Measurements from ENCODE around the gene RBM4B.
"Not testable (repeated sequence)": the region's sequence is repeated elsewhere in the genome, so short reads cannot be mapped to it uniquely, and the experiment has no call there.

Gene RBM4B

GRCh38 chr11:66677599-66678375, at the start of gene RBM4B:
RBM4B (minus strand) TSS chr11:66677887; CDS start chr11:66677079, 808 bp downstream.
- DNase-seq, result peak; percentile 98

GRCh38 chr11:66725647-66726046, 48.0 kb upstream of the RBM4B start:
- DNase-seq, result no peak

GRCh38 chr11:66725114-66725513, 47.4 kb upstream of the RBM4B start:
- DNase-seq, result no peak

- not testable (repeated sequence) for DNase-seq
These were observed 46.5 kb upstream of the RBM4B start for GRCh38 chr11:66724167-66724566.

GRCh38 chr11:66723693-66724092, 46.0 kb upstream of the RBM4B start:
- DNase-seq, result no peak

- DNase-seq, result no peak
These were observed 45.3 kb upstream of the RBM4B start for GRCh38 chr11:66722745-66723651.

GRCh38 chr11:66721939-66722338, 44.3 kb upstream of the RBM4B start:
- no peak for DNase-seq

GRCh38 chr11:66720899-66721470, 43.3 kb upstream of the RBM4B start:
- DNase-seq, result no peak

- peak; percentile 94 for DNase-seq
These were observed 42.7 kb upstream of the RBM4B start for GRCh38 chr11:66720223-66720898.

GRCh38 chr11:66719111-66719872, 41.6 kb upstream of the RBM4B start:
- DNase-seq, result no peak

- DNase-seq, result no peak
These were observed 40.8 kb upstream of the RBM4B start for GRCh38 chr11:66718320-66718971.

GRCh38 chr11:66717925-66718319, 40.2 kb upstream of the RBM4B start:
- no peak for DNase-seq

- DNase-seq, result no peak
These were observed 39.3 kb upstream of the RBM4B start for GRCh38 chr11:66716996-66717395.

- no peak for DNase-seq
These were observed 37.8 kb upstream of the RBM4B start for GRCh38 chr11:66715346-66716085.

- DNase-seq, result no peak
These were observed 36.2 kb upstream of the RBM4B start for GRCh38 chr11:66713746-66714480.

- no peak for DNase-seq
These were observed 32.8 kb upstream of the RBM4B start for GRCh38 chr11:66710384-66710930.

- DNase-seq, result no peak
These were observed 31.0 kb upstream of the RBM4B start for GRCh38 chr11:66708701-66709100.

GRCh38 chr11:66708094-66708493, 30.4 kb upstream of the RBM4B start:
- no peak for DNase-seq

- DNase-seq, result no peak
These were observed 29.8 kb upstream of the RBM4B start for GRCh38 chr11:66707486-66707885.

- DNase-seq, result no peak
These were observed 29.3 kb upstream of the RBM4B start for GRCh38 chr11:66706989-66707388.
